ENCODE results near the gene KLF7. TPM values are rescaled to one million over a fixed set of nuclear protein-coding genes. Genes with fewer than 3 reads are reported as not detected.

KLF7 gene
- total and polyA plus RNA-seq, 2 donors (not counting 3 experiments of a cell fraction or from before 2014, with no cell fraction given), result 32.8 to 42.9 TPM

- no peak overlapping the region for H3K4me2 ChIP-seq (ENCODE audit: insufficient read depth, low read length)
- H3K27me3 ChIP-seq (ENCODE audit: control insufficient read depth in 2 of 2, insufficient read depth in 2 of 2, low read length in 2 of 2), result no peaks in the 10 kb centered on the region
- no peaks in the 10 kb centered on the region for H4K20me1 ChIP-seq (replicated peaks; ENCODE audit: control insufficient read depth, extremely low read depth, insufficient read depth, low read length)
- H3K36me3 ChIP-seq (ENCODE audit: control insufficient read depth in 2 of 2, extremely low read depth in 1 of 2, insufficient read depth in 2 of 2, low read length in 2 of 2), result no peaks in the 10 kb centered on the region
- no peaks in the 10 kb centered on the region for H3K9me3 ChIP-seq (replicated peaks; ENCODE audit: control insufficient read depth, insufficient read depth, low read length)
- no peak overlapping the region for H3K27ac ChIP-seq (ENCODE audit: insufficient read depth, low read depth, low read length)
- dilution Hi-C loops (cut with MboI; ENCODE audit: extremely low pct_ligation_motif_present, low sequenced_read_pairs), result no loop called here
- FAIRE-seq (peak; percentile 63), DNase-seq (ENCODE audit: low read depth, low spot score) (peak; percentile 42)
- H3K9ac ChIP-seq (replicated peaks; ENCODE audit: extremely low read depth, insufficient read depth, low read length), result no peak overlapping the region
- BruUV-seq (replicated peaks), result no TSS peak
- no peaks in the 10 kb centered on the region for H3K79me2 ChIP-seq (ENCODE audit: control insufficient read depth, insufficient read depth, low read length)
- no peak overlapping the region for H3K4me3 ChIP-seq (replicated peaks in 1 of 3; ENCODE audit: insufficient read depth in 1 of 3, low read depth in 1 of 3, low read length in 3 of 3)
- POLR2A ChIA-PET, result interaction anchor here (0.5 to 1.3 kb wide), 2 partner anchors 10 to 121 kb away, joined by 3 to 4 read pairs; partner anchors contain the start of gene KLF7
- intact Hi-C loops (cut with micrococcal nuclease), result no loop called here
- CTCF ChIA-PET, result interaction anchor here (1.0 to 1.5 kb wide), 7 partner anchors 9 to 297 kb away, joined by 3 to 6 read pairs (median 4); no protein-coding TSS in a partner anchor
- TF ChIP-seq GATA2 (IDR thresholded peaks at IDR 0.05; ENCODE audit: insufficient read depth, insufficient read length, low read depth, low read length) (no peak), JUN (IDR thresholded peaks at IDR 0.05; ENCODE audit: borderline replicate concordance, insufficient read depth, insufficient read length, low read depth) (no peak), EZH2 (IDR thresholded peaks at IDR 0.05; ENCODE audit: borderline replicate concordance, low read depth, low read length, severe bottlenecking) (no peak), MYC (IDR thresholded peaks at IDR 0.05; ENCODE audit: low read depth, low read length) (no peak), POLR2AphosphoS5 (IDR thresholded peaks at IDR 0.05; ENCODE audit: insufficient read depth, low read depth, low read length) (no peak), CTCF (IDR thresholded peaks at IDR 0.05; ENCODE audit: extremely low read depth in 1 of 2, insufficient read depth in 1 of 2, low read depth in 1 of 2, low read length in 2 of 2) (no peak), MAX (IDR thresholded peaks at IDR 0.05; ENCODE audit: insufficient read depth, insufficient read length) (no peak), POLR2A (IDR thresholded peaks at IDR 0.05; ENCODE audit: low read depth, low read length) (no peak), FOS (IDR thresholded peaks at IDR 0.05; ENCODE audit: borderline replicate concordance, insufficient read depth, low read length) (no peak)
- H3K4me1 ChIP-seq (ENCODE audit: control insufficient read depth, extremely low read depth, insufficient read depth, low read length), result peaks cover 10% of the 10 kb centered on the region
- H3K9me1 ChIP-seq (replicated peaks; ENCODE audit: control insufficient read depth, extremely low read depth, insufficient read depth, low read length), result no peaks in the 10 kb centered on the region
- H2AFZ ChIP-seq (ENCODE audit: low read depth, low read length), result no peak overlapping the region
Observed at GRCh38 chr2:207176247-207176646, 10.5 kb upstream of the KLF7 start.
